Stimulated activated effector memory CD8-positive, alpha-beta T cell treated with anti-CD3 and anti-CD28 coated beads, Interleukin-12 subunit alpha, Interleukin-12 subunit beta, amount 100 ng/mL, for 72 hours (primary cell): ENCODE measurements around the gene PHF23.

Experiments used
- ATAC-seq: fragments of 150-1000 bp; cut with Tn5 transposase; 2 replicates; pipeline ENCODE4 v1.10.0; 2021
- DNase-seq, 2 donors: peaks; one replicate each; pipeline ENCODE4 v3.0.0; 2021 to 2022; ENCODE audit warnings: low spot score in 2 of 2
- H3K27ac Mint-ChIP-seq: one replicate; pipeline ENCODE4 v1.8.0; 2022; ENCODE audit warnings: mild to moderate bottlenecking, mixed read lengths
- H3K36me3 Mint-ChIP-seq: one replicate; pipeline ENCODE4 v1.8.0; 2022; ENCODE audit warnings: mild to moderate bottlenecking, mixed read lengths
- H3K4me1 Mint-ChIP-seq: one replicate; pipeline ENCODE4 v1.8.0; 2022; ENCODE audit warnings: mixed read lengths
- H3K4me3 Mint-ChIP-seq: one replicate; pipeline ENCODE4 v1.8.0; 2022; ENCODE audit warnings: mild to moderate bottlenecking, mixed read lengths
- H3K9me3 Mint-ChIP-seq: one replicate; pipeline ENCODE4 v1.8.0; 2022; ENCODE audit warnings: mixed read lengths

The PHF23 gene

GRCh38 chr17:7208754-7209460, 30.4 kb downstream of the PHF23 start:
- Mint-ChIP-seq H3K36me3 (peaks cover 12% of the 10 kb centered on the region), H3K27ac (no peak overlapping the region), H3K4me1 (peaks cover 37% of the 10 kb centered on the region), H3K4me3 (no peak overlapping the region), H3K9me3 (no peaks in the 10 kb centered on the region)
- DNase-seq: no peak
- ATAC-seq: no peak

GRCh38 chr17:7208027-7208571, 31.2 kb downstream of the PHF23 start:
- DNase-seq: no peak
- peaks cover 11% of the 10 kb centered on the region for H3K36me3 Mint-ChIP-seq
- no peak overlapping the region for H3K4me3 Mint-ChIP-seq
- H3K9me3 Mint-ChIP-seq: no peaks in the 10 kb centered on the region
- H3K4me1 Mint-ChIP-seq: peaks cover 35% of the 10 kb centered on the region
- no peak for ATAC-seq
- H3K27ac Mint-ChIP-seq: no peak overlapping the region

GRCh38 chr17:7207120-7208001, 31.9 kb downstream of the PHF23 start:
- H3K36me3 Mint-ChIP-seq: peaks cover 11% of the 10 kb centered on the region
- H3K4me1 Mint-ChIP-seq: peaks cover 35% of the 10 kb centered on the region
- H3K4me3 Mint-ChIP-seq: no peak overlapping the region
- no peaks in the 10 kb centered on the region for H3K9me3 Mint-ChIP-seq
- DNase-seq (no peak), ATAC-seq (no peak)
- H3K27ac Mint-ChIP-seq: peak overlapping the region; percentile 98

DNA sequence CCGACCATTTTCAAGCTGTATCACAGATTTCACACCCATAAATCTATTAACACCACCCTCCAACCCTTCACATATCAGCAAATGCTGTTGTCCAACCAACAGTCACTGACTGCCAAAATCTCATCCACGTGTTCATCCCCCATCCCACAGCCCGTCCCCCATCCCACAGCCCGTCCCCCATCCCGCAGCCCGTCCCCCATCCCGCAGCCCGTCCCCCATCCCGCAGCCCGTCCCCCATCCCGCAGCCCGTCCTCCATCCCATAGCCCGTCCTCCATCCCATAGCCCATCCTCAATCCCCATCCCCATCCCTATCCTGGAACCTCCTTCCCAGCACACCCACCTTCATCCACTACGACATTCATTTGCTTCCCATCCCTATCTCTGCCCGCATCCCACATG, 33.7 kb downstream of the PHF23 start:
- peak overlapping the region; percentile 98 for H3K27ac Mint-ChIP-seq
- ATAC-seq (no peak), DNase-seq (no peak)
- peaks cover 11% of the 10 kb centered on the region for H3K36me3 Mint-ChIP-seq
- H3K4me1 Mint-ChIP-seq: peaks cover 35% of the 10 kb centered on the region
- no peaks in the 10 kb centered on the region for H3K9me3 Mint-ChIP-seq
- H3K4me3 Mint-ChIP-seq: peak overlapping the region; percentile 89

GRCh38 chr17:7204828-7205461, 34.3 kb downstream of the PHF23 start:
- Mint-ChIP-seq H3K27ac (peak overlapping the region; percentile 98), H3K4me3 (peak overlapping the region; percentile 89), H3K36me3 (peaks cover 11% of the 10 kb centered on the region), H3K4me1 (peaks cover 35% of the 10 kb centered on the region), H3K9me3 (no peaks in the 10 kb centered on the region)
- peak; percentile 82 to 97 for DNase-seq
- ATAC-seq: peak; percentile 90

DNA sequence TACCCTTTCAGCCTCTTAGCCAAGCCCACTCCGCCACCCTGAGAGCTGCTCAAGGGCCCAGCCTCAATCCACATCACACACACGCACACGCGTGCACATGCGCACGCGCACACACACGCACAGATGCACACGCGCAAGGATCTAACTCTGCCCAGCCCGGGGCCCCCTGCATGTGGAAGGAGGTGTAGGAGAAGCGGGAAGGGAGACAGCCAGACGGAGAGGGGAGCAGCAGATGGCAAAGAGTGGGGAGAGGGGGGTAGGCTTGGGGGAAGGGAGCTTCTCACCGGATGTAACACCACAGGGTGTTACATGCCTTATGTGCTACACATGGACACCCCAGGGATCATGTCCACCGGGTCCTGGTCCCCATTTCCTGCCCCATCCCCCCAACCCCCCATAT, 34.9 kb downstream of the PHF23 start:
- ATAC-seq: peak; percentile 3
- H3K36me3 Mint-ChIP-seq: peaks cover 11% of the 10 kb centered on the region
- no peak for DNase-seq
- peaks cover 35% of the 10 kb centered on the region for H3K4me1 Mint-ChIP-seq
- H3K9me3 Mint-ChIP-seq: no peaks in the 10 kb centered on the region
- peak overlapping the region; percentile 89 for H3K4me3 Mint-ChIP-seq
- peak overlapping the region; percentile 98 for H3K27ac Mint-ChIP-seq

DNA sequence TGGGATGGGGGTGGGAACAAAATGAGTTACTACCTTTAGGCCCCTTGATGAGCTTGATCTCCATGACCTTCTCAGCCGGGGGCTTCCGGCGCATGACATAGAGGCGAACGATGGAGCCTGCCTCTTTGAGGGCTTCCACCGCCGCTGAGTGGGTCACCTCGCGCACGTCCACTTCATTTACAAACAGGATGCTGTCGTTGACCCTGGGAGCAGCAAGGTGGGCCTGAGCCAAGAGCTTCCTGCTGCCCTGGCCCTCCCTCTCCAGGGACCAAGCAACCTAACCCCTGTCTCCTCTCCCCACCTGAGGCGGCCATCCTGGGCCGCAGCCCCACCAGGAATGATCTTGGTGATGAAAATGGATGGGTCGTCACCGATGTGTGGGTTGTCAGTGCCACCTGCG, 35.9 kb downstream of the PHF23 start:
- H3K4me3 Mint-ChIP-seq: peak overlapping the region; percentile 89
- H3K36me3 Mint-ChIP-seq: peaks cover 11% of the 10 kb centered on the region
- H3K27ac Mint-ChIP-seq: peak overlapping the region; percentile 98

DNA sequence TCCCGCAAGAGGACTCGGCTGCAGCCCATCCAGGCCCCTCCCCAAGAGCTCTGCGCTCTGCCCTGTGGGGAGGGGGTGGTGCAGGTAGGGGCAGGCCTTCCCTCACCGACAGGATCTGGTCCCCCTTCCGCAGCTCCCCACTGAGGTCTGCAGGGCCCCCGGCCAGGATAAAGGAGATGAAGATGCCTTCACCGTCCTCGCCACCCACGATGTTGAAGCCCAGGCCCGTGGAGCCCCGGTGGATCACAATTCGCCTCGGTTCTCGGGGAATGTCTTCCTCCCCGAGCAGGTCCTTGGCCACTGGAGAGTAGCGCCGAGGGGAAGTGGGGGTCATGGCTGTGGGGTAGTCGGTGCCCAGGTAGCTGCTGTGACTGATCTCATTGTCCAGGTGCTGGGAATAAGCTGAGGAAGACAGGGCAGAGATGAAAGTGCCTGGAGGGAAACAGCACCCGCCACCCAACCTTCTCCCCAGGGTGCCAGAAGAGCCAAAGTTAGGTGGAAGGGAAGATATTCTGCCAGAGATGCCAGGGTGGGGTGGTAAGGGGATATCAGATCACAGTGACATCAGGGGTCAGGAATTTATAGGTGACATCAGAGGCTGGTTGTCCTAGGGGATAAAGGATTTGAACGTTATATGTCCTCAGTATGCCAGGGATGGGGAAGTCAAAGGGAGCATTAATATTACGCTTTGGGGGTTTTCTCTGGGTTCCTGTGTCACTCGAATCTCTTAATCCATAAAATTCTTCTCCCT, 42.4 kb downstream of the PHF23 start:
- no peak overlapping the region for H3K4me3 Mint-ChIP-seq
- no peaks in the 10 kb centered on the region for H3K9me3 Mint-ChIP-seq
- no peak for DNase-seq
- H3K36me3 Mint-ChIP-seq: no peaks in the 10 kb centered on the region
- no peak overlapping the region for H3K27ac Mint-ChIP-seq
- no peak for ATAC-seq
- peaks cover 5% of the 10 kb centered on the region for H3K4me1 Mint-ChIP-seq

More for the DNA sequence above, 35.9 kb downstream of the PHF23 start:
- ATAC-seq (no peak), DNase-seq (no peak)
- H3K9me3 Mint-ChIP-seq: no peaks in the 10 kb centered on the region
- peaks cover 35% of the 10 kb centered on the region for H3K4me1 Mint-ChIP-seq

GRCh38 chr17:7195971-7196370, 43.3 kb downstream of the PHF23 start:
- H3K36me3 Mint-ChIP-seq: no peaks in the 10 kb centered on the region
- no peak for ATAC-seq
- no peak overlapping the region for H3K4me3 Mint-ChIP-seq
- peaks cover 9% of the 10 kb centered on the region for H3K4me1 Mint-ChIP-seq
- no peak for DNase-seq
- H3K9me3 Mint-ChIP-seq: no peaks in the 10 kb centered on the region
- H3K27ac Mint-ChIP-seq: no peak overlapping the region

- DNase-seq: no peak
- Mint-ChIP-seq H3K4me3 (no peak overlapping the region), H3K4me1 (peaks cover 9% of the 10 kb centered on the region), H3K36me3 (no peaks in the 10 kb centered on the region), H3K27ac (no peak overlapping the region), H3K9me3 (no peaks in the 10 kb centered on the region)
- ATAC-seq: no peak
Measured at GRCh38 chr17:7192271-7192937, 46.9 kb downstream of the PHF23 start.

GRCh38 chr17:7191571-7192270, 47.5 kb downstream of the PHF23 start:
- DNase-seq (no peak), ATAC-seq (no peak)
- Mint-ChIP-seq H3K4me1 (peaks cover 11% of the 10 kb centered on the region), H3K9me3 (no peaks in the 10 kb centered on the region), H3K36me3 (no peaks in the 10 kb centered on the region), H3K27ac (no peak overlapping the region), H3K4me3 (no peak overlapping the region)

DNA sequence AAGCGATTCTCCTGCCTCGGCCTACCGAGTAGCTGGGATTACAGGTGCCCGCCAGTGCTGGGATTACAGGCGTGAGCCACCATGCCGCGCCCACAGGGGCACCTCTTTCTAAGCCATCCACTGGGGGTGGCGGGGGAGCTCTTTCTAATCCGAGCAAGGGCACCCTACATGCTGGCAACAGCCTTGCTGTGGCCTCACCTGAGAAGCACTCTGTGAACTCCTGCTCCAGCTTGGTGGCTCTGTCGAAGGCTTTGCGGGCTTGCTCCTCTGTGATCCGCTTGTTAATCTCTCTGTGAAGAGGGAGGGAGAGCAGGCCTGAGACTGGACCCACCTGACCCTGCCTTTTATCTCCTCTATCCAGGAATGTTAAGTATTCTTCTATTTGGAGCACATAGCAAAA, 48.2 kb downstream of the PHF23 start:
- Mint-ChIP-seq H3K27ac (no peak overlapping the region), H3K4me1 (peaks cover 16% of the 10 kb centered on the region), H3K9me3 (no peaks in the 10 kb centered on the region), H3K36me3 (no peaks in the 10 kb centered on the region), H3K4me3 (no peak overlapping the region)
- no peak for ATAC-seq
- no peak for DNase-seq

- no peak overlapping the region for H3K27ac Mint-ChIP-seq
Measured at GRCh38 chr17:7190276-7190917, 48.9 kb downstream of the PHF23 start.

More at GRCh38 chr17:7190276-7190917, 48.9 kb downstream of the PHF23 start:
- no peak overlapping the region for H3K4me3 Mint-ChIP-seq
- no peaks in the 10 kb centered on the region for H3K36me3 Mint-ChIP-seq
- no peaks in the 10 kb centered on the region for H3K9me3 Mint-ChIP-seq
- peaks cover 16% of the 10 kb centered on the region for H3K4me1 Mint-ChIP-seq
- no peak for ATAC-seq
- DNase-seq: no peak
